Measurements from ENCODE around the gene ATG4D.
"Not testable (repeated sequence)": the region's sequence is repeated elsewhere in the genome, so short reads cannot be mapped to it uniquely, and the experiment has no call there.

ATG4D gene

GRCh38 chr19:10551006-10551405, 7.3 kb downstream of the ATG4D start:
- in situ Hi-C loops (cut with MboI; ENCODE audit: low sequenced_read_pairs) = not testable (repeated sequence)

DNA sequence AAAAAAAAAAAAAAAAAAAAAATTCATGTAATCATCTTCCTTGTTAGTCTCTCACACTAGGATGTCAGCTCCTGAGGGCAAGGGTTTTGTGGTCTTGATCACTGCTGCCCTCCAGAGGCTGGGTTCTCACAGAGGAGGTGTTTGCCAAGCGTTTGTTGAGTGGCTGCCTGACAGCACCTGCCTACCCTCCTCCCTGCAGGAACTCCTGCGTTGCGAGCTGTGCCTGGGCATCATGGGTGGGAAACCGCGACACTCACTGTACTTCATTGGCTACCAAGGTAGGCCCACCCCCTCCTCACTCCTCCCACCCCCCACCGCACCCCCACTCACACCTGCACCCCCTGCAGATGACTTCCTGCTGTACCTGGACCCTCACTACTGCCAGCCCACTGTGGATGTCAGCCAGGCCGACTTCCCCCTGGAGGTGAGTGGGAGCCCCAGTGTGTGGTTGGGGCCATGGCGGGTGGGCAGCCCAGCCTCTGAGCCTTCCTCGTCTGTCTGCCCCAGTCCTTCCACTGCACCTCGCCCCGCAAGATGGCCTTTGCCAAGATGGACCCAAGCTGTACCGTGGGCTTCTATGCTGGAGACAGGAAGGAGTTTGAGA, 8.1 kb downstream of the ATG4D start:
- in situ Hi-C loops (cut with MboI; ENCODE audit: low sequenced_read_pairs) = no loop called here

DNA sequence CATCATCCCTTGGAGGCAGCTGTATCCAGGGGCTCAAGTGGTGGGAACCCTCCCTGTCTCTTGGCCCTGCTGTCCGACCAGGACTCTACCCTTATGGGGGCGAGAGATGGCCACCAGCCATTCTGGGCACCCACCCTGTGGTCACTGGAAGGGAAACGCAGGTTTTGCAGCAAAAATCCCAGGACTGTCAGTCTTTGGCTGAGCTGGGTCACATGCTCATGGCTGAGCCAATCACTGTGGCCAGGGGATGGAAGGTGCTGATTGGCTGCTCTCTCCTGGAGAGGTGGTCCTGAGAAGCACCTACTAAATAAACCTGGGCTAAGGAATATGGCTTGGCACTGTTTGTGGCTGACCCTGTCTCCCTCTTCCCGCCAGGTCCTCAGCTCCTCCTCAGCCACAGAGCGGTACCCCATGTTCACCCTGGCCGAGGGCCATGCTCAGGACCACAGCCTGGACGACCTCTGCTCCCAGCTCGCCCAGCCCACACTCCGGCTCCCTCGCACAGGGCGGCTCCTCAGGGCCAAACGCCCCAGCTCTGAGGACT, 8.9 kb downstream of the ATG4D start:
- in situ Hi-C loops (cut with MboI; ENCODE audit: low sequenced_read_pairs) = no loop called here

- in situ Hi-C loops (cut with MboI; ENCODE audit: low sequenced_read_pairs) = no loop called here
These were observed 9.5 kb downstream of the ATG4D start for GRCh38 chr19:10553087-10553667.

GRCh38 chr19:10553943-10554381, 10.3 kb downstream of the ATG4D start:
- in situ Hi-C loops (cut with MboI; ENCODE audit: low sequenced_read_pairs) = no loop called here

DNA sequence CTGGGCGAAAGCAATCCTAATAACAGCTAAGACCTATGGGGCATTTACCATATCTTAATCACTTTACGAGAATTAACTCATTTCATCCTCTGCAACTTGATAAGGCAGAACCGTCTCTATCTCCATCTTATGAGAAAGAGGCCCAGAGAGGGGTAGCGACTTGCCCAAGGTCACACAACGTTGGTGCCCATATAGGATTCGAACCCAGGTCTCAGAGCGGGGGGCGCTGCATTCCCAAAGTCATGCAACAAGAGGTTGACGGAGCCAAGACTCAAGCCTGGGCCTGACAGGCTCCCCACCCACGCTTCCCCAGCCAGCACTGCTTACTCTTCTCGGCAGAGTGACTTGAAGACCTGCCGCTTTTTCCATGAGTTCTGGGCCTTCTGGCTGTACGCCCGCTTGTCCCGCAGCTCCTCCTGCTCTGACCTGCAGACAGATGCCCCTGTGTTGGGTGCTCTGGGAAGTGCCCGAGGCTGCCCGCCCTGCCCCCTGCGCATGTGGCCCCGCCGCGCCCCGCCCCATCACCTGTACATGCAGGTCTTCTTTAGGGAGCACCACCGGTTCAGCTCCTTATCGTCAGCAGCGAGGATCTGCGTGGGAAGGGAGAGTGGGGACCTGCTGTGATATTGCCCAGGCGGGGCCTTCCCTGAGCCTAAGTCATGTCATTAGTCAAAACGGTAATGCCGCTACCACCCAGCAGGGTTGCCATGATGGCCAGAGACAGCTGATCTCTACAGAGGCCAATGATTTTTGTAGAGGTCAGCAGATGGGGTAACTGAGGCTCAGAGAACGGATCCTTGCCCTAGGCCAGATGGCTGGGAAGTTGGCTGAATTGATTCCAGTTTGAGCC, 11.3 kb downstream of the ATG4D start:
- in situ Hi-C loops (cut with MboI; ENCODE audit: low sequenced_read_pairs) = no loop called here

GRCh38 chr19:10555610-10555973, 11.9 kb downstream of the ATG4D start:
- in situ Hi-C loops (cut with MboI; ENCODE audit: low sequenced_read_pairs) = no loop called here

DNA sequence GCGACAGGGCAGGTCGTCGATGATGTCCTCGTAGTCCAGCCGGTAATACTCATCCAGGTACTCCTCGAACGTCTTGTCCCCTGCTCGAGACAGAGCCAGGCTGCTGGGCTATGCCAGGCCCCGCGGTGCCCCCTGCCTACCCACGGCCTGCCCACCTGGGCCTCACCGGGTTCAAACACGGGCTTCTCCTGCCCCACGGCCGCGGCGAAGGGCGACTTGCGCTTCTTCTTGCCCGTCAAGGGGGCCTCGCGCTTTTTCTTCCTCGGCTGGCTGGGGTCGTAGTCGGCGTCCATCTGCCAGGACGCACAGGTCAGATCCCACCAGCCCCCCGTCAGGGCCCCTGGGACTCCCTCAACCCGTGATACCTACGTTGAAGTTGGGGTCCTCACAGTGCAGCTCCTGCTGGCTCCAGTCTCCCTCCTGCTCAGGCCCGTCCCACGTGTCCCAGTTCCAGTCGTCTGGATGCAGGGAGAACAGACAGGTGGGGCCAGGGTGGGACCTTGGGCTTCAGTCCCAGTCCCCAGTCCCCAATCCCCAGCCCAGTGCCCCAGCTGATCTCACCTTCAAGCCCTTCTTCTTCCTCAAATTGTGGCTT, 14.0 kb downstream of the ATG4D start:
- in situ Hi-C loops (cut with MboI; ENCODE audit: low sequenced_read_pairs) = no loop called here

DNA sequence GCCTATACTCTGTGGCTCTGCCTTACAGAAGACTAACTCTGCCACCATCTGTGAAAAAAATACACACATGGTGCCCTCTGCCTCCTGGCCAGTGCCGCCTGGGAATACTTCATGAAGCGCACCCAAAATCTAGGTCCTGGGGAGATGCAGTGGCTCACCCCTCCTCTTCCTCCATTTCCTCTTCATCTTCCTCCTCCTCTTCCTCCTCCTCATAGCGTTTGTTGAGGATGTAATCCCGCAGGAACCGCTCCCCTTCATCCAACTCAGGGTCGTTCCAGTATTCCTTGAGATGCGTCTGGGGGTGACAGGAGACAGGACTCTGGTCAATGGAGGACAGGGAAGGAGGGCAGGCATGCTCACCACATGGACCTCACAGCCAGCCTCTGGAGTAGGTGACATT, 16.4 kb downstream of the ATG4D start:
- in situ Hi-C loops (cut with MboI; ENCODE audit: low sequenced_read_pairs) = no loop called here

GRCh38 chr19:10562609-10563008, 18.9 kb downstream of the ATG4D start:
- in situ Hi-C loops (cut with MboI; ENCODE audit: low sequenced_read_pairs) = no loop called here

DNA sequence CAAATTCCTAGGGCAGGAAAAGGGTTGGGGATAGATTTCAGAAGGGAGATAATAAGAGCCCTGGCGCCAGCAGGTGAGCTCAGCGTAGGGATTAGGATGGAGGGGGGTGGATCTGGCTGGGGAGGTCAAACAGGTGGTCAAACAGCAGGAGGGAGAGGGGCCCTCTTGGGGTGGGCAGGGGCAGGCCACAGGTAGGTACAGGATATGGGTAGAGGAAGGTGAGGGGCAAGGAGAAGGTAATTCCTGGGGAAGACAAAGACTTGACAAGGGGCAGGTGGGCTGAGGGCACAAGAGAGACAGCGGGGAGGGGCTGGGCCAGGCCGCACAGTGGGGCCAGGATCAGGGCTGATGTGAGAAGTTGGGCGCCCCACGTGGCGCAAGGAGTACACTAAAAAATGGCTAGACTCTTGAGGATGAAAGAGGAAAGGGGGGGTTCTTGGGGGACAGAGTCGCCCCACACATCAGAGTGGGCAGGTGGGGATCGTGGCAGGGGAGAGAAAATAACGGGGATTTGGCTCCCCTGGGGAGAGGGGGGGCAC, 21.4 kb downstream of the ATG4D start:
- in situ Hi-C loops (cut with MboI; ENCODE audit: low sequenced_read_pairs) = no loop called here

- in situ Hi-C loops (cut with MboI; ENCODE audit: low sequenced_read_pairs) = no loop called here
These were observed 22.1 kb downstream of the ATG4D start, which contains the start of gene KRI1 for GRCh38 chr19:10565567-10566407. Gene KRI1 (minus strand): TSS chr19:10566010. CDS start chr19:10565999, 11 bp downstream.

GRCh38 chr19:10566408-10566657, 22.6 kb downstream of the ATG4D start:
- in situ Hi-C loops (cut with MboI; ENCODE audit: low sequenced_read_pairs) = no loop called here

DNA sequence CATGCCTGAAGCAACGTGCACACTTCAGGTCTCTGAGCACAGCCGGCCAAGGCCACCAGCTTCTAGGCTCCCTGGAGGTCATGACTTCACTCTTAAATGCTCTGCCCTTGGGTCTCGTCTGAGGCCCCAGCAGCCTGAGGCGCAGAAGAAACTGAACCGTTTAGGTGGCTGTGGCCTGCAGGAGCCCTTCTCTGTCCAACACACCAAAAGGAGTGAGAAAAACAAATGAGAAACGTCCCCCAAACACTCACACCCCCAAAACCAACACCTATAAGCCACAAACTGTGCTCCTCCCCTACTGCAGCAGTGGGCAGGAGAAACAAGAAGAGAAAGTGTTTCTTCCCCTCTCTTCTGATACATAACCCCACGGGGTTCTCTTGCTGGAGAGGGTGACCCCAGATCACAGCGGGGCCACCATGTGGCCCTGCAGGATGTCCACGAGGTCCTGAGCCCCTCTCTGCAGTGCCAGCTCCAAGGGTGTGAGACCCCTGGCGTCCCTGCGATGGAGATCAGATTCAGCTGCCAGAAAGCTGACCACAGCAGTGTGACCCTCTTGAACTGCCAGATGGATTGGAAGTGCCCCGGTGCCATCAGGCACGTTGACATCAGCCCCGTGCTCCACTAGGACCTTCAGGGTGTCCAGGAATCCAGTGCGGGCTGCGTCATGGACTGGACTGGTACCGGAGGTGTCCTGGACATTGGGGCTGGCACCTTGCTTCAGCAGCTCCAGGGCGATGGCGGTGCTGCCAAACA, 23.1 kb downstream of the ATG4D start:
- in situ Hi-C loops (cut with MboI; ENCODE audit: low sequenced_read_pairs) = no loop called here

DNA sequence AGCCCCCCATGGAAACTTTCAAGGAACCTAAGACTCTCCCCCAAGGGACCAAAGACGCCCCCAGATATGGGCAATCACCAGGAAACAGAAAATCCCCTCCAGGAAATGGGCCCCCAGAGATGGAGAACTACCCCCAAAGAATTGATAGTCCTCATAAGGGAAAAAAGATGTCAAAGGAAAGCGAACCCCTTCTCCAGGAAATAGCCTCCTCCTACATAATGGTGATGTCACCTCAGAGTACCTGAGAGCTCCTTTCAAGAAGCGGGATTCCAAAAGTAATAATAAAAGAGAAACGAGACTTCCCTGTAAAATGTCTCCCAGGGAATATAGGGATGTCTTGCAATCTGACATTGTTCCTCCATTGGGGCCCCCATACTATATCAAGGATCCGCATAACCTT, 24.0 kb downstream of the ATG4D start:
- in situ Hi-C loops (cut with MboI; ENCODE audit: low sequenced_read_pairs) = no loop called here

- in situ Hi-C loops (cut with MboI; ENCODE audit: low sequenced_read_pairs) = no loop called here
These were observed 24.5 kb downstream of the ATG4D start for GRCh38 chr19:10568062-10568825.

- in situ Hi-C loops (cut with MboI; ENCODE audit: low sequenced_read_pairs) = no loop called here
These were observed 25.3 kb downstream of the ATG4D start, which contains the start of gene CDKN2D for GRCh38 chr19:10568826-10569651. Gene CDKN2D (minus strand): TSS chr19:10568979. CDS start chr19:10568653, 326 bp downstream.

- in situ Hi-C loops (cut with MboI; ENCODE audit: low sequenced_read_pairs) = not testable (repeated sequence)
These were observed 30.1 kb downstream of the ATG4D start for GRCh38 chr19:10573793-10574192.
